ENCODE measurements around the gene SPATA16. TPM values are rescaled to one million over a fixed set of nuclear protein-coding genes. Genes with fewer than 3 reads are reported as not detected.
"Not testable (repeated sequence)": the region's sequence is repeated elsewhere in the genome, so short reads cannot be mapped to it uniquely, and the experiment has no call there.

The SPATA16 gene
- total RNA-seq, 1 experiment from 2014 or later, result not detected

- in situ Hi-C loops (cut with HindIII; ENCODE audit: low sequenced_read_pairs), result no loop called here
- DNase-seq (ENCODE audit: low spot score), result no peak
Measured at GRCh38 chr3:172913911-172914655, 227.0 kb downstream of the SPATA16 start.

GRCh38 chr3:172911142-172911541 lies 229.9 kb downstream of the SPATA16 start:
- in situ Hi-C loops (cut with HindIII; ENCODE audit: low sequenced_read_pairs), result no loop called here
- DNase-seq (ENCODE audit: low spot score), result no peak

- in situ Hi-C loops (cut with HindIII; ENCODE audit: low sequenced_read_pairs), result no loop called here
- no peak for DNase-seq (ENCODE audit: low spot score)
Measured at GRCh38 chr3:172908771-172909270, 232.2 kb downstream of the SPATA16 start.

GRCh38 chr3:172905451-172905850 lies 235.6 kb downstream of the SPATA16 start:
- in situ Hi-C loops (cut with HindIII; ENCODE audit: low sequenced_read_pairs), result no loop called here
- no peak for DNase-seq (ENCODE audit: low spot score)

GRCh38 chr3:172904711-172905373 lies 236.2 kb downstream of the SPATA16 start:
- in situ Hi-C loops (cut with HindIII; ENCODE audit: low sequenced_read_pairs), result no loop called here
- no peak for DNase-seq (ENCODE audit: low spot score)

GRCh38 chr3:172903642-172904320 lies 237.3 kb downstream of the SPATA16 start:
- DNase-seq (ENCODE audit: low spot score), result no peak
- in situ Hi-C loops (cut with HindIII; ENCODE audit: low sequenced_read_pairs), result no loop called here

GRCh38 chr3:172892158-172892557 lies 248.9 kb downstream of the SPATA16 start:
- in situ Hi-C loops (cut with HindIII; ENCODE audit: low sequenced_read_pairs), result no loop called here
- no peak for DNase-seq (ENCODE audit: low spot score)

GRCh38 chr3:172885704-172886103 lies 255.3 kb downstream of the SPATA16 start:
- in situ Hi-C loops (cut with HindIII; ENCODE audit: low sequenced_read_pairs), result no loop called here
- no peak for DNase-seq (ENCODE audit: low spot score)

GRCh38 chr3:172882563-172882962 lies 258.5 kb downstream of the SPATA16 start:
- in situ Hi-C loops (cut with HindIII; ENCODE audit: low sequenced_read_pairs), result no loop called here
- no peak for DNase-seq (ENCODE audit: low spot score)

- DNase-seq (ENCODE audit: low spot score); in situ Hi-C loops (cut with HindIII; ENCODE audit: low sequenced_read_pairs): not testable (repeated sequence)
Measured at GRCh38 chr3:172879381-172879780, 261.7 kb downstream of the SPATA16 start.

- no peak for DNase-seq (ENCODE audit: low spot score)
- in situ Hi-C loops (cut with HindIII; ENCODE audit: low sequenced_read_pairs), result no loop called here
Measured at GRCh38 chr3:172877011-172877410, 264.0 kb downstream of the SPATA16 start.

GRCh38 chr3:172876297-172876696 lies 264.7 kb downstream of the SPATA16 start:
- in situ Hi-C loops (cut with HindIII; ENCODE audit: low sequenced_read_pairs), result no loop called here
- no peak for DNase-seq (ENCODE audit: low spot score)

GRCh38 chr3:172875039-172875438 lies 266.0 kb downstream of the SPATA16 start:
- no peak for DNase-seq (ENCODE audit: low spot score)
- in situ Hi-C loops (cut with HindIII; ENCODE audit: low sequenced_read_pairs), result no loop called here

- in situ Hi-C loops (cut with HindIII; ENCODE audit: low sequenced_read_pairs), result no loop called here
- no peak for DNase-seq (ENCODE audit: low spot score)
Measured at GRCh38 chr3:172869784-172870518, 271.1 kb downstream of the SPATA16 start.

GRCh38 chr3:172869368-172869771 lies 271.7 kb downstream of the SPATA16 start:
- DNase-seq (ENCODE audit: low spot score), result no peak
- in situ Hi-C loops (cut with HindIII; ENCODE audit: low sequenced_read_pairs), result no loop called here

- no peak for DNase-seq (ENCODE audit: low spot score)
- in situ Hi-C loops (cut with HindIII; ENCODE audit: low sequenced_read_pairs), result no loop called here
Measured at GRCh38 chr3:172868582-172869200, 272.3 kb downstream of the SPATA16 start.

- in situ Hi-C loops (cut with HindIII; ENCODE audit: low sequenced_read_pairs); DNase-seq (ENCODE audit: low spot score): not testable (repeated sequence)
Measured at GRCh38 chr3:172866726-172867350, 274.2 kb downstream of the SPATA16 start.

- in situ Hi-C loops (cut with HindIII; ENCODE audit: low sequenced_read_pairs), result no loop called here
- no peak for DNase-seq (ENCODE audit: low spot score)
Measured at GRCh38 chr3:172859041-172859440, 282.0 kb downstream of the SPATA16 start.
